Erythroblast (primary cell): Measurements from ENCODE around the gene SORT1.
"Not testable (repeated sequence)": the region's sequence is repeated elsewhere in the genome, so short reads cannot be mapped to it uniquely, and the experiment has no call there.

Experiments used
- DNase-seq, 2 experiments: peaks; one replicate each; lab custom pipeline; 2025; lab: John Stamatoyannopoulos, UW
- GATA1 ChIP-seq: IDR thresholded peaks from 2 replicates; pipeline ENCODE4 v1.6.1; 2011; ENCODE audit warnings: low read depth, mild to moderate bottlenecking, control low read depth, low read length, moderate library complexity
- POLR2A ChIP-seq: IDR thresholded peaks from 2 replicates; pipeline ENCODE4 v1.6.1; 2011; ENCODE audit warnings: mild to moderate bottlenecking, low read length

SORT1 gene

DNA sequence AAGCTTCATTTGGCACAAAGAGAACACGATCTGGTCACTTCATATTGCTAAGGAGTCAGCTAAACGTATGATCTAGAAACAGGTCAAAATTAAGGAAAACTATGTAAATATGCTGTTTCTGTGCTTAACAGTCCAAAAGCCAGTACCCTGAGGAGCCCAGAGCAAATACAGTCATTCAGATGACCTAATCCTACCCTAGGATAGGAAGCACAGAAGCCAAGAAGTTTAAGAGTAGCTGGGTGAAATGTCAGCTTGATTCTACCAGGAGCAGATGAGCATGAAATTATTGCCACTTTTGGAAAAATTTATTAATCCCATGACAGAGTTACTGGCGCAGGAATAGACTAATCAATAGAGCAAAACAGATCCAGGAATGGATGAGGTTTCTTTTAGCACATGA, 18.3 kb downstream of the SORT1 start:
- TF ChIP-seq GATA1 (no peak), POLR2A (no peak)
- no peak for DNase-seq

DNA sequence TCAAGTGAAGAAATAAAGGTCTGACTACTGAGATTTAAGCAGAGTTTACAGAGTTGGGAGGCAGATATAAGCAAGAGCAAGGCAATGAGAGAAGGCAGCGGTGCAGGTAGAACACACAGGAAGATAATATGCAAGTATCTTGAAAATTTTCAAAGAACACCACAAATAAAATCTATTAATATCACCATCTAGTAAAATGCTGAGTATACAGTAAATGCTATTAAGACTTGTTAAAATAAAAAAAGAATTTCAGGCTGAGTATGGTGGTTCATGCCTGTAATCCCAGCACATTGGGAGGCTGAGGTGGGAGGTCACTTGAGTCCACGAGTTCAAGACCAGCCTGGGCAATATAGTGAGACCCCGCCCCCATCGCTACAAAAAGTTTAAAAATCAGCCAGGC, 20.0 kb downstream of the SORT1 start:
- DNase-seq, result no peak
- TF ChIP-seq POLR2A (no peak), GATA1 (no peak)

DNA sequence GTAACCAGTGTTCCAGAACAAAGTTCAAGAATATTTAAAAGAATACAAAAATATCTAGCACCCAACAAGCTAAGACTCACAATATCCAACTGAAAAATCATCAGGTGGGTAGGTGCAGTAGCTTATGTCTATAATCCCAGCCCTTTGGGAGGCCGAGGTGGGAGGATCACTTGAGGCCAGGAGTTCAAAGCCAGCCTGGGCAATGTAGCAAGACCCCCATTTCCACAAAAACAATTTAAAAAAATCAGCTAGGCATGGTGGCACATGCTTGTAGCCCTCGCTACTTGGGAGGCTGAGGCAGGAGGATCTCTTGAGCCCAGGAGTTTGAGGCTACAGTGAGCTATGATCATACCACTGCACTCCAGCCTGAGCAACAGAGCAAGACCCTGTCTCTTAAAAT, 24.0 kb downstream of the SORT1 start:
- not testable (repeated sequence) for DNase-seq

DNA sequence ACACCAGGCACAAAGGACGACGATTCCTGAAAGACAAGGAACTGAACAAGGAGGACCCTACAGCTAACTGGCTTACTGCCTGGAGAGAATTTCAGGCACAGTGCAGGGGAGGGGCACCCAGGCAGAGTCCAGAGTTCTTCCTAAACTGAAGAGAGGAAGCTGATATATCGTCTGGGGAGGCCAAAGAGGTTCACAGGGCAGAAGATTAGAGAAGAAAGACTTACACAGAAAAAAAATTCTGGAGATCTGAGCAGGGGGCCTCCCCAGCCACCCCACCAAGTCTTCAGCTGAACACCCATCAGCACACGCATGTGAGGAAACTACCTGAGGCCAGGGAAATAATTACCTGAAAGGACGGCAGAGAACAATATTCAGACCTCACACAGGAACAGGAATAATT, 24.6 kb downstream of the SORT1 start:
- no peak for DNase-seq
- TF ChIP-seq GATA1, result no peak
- no peak for TF ChIP-seq POLR2A

DNA sequence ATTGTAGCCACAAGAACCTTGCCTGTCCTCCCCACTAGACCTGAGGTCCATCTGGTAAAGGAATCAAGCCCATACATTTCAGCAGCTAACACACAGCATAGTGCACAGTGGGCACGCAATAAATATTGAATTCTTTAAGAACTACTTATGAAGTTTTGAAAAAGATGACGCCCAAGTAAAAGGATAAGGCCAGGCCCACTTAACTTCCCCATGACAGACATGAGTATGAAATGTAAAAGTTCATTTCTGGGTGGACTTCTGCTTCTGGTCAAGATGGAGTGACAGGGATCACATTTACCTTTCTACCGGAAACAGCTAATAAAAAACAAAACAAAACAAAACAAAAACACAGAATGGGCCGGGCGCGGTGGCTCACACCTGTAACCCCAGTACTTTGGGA, 25.4 kb downstream of the SORT1 start:
- DNase-seq, result no peak
- TF ChIP-seq POLR2A, result no peak
- no peak for TF ChIP-seq GATA1

DNA sequence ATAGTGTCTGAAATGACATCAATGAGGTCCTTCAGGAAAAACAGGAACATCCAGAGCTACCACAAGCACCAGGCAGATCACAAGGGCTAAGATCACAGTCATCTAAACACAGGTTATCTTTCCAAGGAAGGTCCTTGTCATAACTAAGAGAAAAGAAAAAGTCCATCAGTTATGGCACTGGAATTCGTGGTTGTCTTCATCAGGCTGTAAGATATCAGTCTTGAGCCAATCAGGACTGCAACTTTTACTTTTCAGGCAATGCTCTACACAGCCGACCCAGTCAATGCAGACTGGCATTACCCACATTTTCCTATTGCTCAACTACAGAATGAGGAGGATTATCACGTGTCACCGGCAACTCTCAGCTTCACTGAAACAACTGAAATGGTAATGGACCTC, 26.4 kb downstream of the SORT1 start:
- no peak for DNase-seq
- TF ChIP-seq POLR2A (no peak), GATA1 (no peak)

DNA sequence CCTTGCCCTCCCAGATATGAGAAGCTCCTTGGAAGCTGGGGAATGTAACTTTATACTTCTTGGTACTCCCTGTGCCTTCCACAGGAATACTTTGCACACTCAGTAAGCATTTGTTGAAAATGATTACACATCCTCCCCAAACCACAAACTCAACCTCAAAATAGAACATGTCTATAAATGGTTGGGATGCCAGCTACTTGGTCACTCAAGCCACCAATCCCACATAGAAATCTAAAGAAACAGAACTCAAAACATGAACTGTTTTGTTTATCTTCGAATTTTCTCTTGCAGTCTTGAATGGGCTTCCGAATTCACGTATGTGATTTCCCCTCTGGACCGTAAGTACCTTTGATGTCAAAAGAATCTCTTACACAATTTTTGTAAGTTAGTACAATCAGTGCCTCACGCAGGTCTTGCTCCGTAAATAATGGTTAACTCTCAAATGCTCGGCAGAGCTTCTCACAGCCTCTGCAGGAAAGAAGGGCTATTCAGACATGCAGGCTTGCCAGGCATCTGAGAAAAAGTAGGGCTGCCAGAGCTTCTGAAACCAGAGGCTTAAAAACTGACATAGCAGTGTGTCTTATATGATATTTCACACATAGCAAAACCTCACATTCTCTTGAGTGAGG, 26.9 kb downstream of the SORT1 start:
- TF ChIP-seq GATA1 (no peak), POLR2A (no peak)
- no peak for DNase-seq

DNA sequence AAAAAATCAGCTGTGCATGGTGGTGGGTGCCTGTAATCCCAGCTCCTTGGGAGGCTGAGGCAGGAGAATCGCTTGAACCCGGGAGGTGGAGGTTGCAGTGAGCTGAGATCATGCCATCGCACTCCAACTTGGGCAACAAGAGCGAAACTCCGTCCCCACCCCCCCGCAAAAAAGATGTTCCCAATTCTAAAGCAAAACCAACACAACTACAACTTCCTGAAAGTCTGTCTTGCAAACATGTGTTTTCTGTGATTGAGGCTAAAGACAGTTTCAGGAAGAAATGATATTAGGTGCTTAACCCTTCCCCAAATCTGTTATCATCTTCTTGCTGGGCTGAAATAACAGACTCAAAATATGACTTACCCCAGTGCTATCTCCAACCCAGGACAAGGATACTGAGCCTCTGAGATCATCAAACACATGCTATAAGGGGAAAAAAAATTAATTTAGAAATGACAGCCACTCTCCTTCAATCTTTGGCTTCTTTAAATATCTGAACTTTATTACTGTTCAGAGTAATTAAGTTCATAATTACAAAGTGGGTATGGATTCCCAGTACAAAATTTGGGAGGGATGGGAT, 28.5 kb downstream of the SORT1 start:
- TF ChIP-seq POLR2A (no peak), GATA1 (no peak)
- DNase-seq, result no peak

DNA sequence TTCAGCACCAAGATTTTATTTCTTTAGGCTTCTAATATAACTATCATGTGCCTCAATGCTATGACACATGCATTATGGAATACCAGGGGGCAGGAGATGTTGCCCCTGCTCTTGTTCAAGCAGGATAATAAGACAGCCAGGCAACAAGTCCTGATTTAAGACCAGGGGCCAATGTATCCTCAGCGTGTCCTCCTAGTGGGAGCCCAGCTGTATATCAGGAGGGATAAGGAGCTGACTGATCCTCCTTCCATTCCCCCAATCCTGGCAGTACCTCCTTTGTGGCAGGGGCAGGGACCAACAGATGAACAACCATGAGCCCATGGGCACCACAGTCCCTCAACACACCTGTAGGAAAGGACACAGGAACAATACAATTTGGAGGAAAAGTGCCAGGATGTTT, 29.3 kb downstream of the SORT1 start:
- no peak for TF ChIP-seq GATA1
- no peak for TF ChIP-seq POLR2A
- no peak for DNase-seq

DNA sequence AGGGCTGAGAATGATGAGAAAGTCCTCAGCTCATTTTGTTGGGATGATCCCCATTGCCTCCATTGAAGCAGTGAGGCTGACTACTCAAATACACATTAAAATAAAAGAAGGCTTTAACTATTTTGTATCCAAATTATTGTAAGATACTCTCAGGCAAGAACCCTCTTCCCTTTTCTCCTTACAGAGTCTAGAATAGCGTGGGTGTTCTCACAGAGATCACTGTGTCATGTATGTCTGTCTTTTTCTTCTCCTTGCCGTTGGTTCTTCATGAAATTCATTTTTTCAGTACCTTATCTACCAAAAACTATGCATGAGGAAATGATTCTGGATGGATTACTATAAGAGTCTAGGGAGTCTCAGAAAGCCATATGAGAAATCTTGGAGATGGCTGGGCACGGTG, 30.1 kb downstream of the SORT1 start:
- no peak for TF ChIP-seq POLR2A
- TF ChIP-seq GATA1, result no peak
- DNase-seq, result no peak

DNA sequence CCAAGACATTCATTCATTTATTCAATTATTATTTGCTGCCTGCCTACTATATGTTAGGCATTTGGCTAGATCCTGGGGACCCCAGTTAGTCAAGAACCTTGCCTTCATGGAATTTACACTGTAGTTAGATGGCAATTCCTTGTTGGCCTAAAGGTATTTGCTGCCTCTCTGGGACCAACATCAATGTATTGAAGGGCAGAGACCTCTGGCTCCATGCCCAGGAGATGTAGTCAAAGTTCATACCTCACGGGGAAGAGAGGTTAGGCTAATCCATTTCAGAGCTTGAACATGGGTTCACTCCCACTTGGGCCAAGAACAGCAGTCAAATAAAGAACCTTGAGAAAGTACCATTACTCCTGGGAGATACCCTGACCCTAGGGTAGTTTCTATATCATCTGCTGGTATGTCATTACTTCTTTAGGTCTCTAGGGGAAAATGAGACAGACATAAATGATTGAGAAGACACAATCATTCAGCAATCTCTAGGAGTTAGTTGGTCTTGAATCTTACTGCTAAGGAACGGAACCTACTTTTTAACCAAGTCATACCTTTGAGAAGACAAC, 32.0 kb downstream of the SORT1 start:
- DNase-seq, result no peak
- no peak for TF ChIP-seq GATA1
- no peak for TF ChIP-seq POLR2A

DNA sequence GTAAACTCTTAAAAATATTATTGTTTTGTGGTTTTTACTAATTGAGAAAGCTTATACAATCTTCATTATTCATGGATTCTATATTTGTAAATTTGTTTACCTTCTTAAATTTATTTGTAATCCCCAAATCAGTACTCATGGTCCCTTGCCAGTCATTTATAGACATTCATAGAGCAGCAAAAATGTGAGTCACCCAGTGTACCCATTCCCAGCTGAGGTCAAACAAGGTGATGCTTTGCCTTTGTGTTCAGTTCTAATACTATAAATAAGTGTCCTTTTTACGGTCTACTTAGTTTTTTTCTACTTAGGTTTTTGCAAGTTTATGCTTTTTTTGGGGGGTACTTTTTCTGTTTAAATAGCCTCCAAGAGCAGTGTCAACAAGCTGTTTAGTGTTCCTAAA, 36.1 kb downstream of the SORT1 start:
- DNase-seq, result no peak
- TF ChIP-seq GATA1, result no peak
- no peak for TF ChIP-seq POLR2A

DNA sequence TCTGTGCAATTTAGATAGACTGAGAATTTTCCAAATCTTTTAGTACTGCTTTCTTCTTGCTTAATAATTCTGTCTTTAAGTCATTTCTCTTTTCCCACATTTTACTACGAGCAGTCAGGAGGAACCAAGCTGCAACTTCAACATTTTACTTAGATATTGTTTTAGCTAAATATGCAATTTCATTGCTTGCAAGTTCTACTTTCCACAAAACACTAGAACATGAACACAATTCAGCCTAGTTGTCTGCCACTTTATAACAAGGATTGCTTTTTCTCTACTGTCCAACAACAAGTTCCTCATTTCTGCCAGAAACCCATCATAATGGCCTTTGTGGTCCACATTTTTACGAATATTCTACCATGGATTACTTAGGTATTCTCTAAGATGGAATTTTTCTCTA, 36.6 kb downstream of the SORT1 start:
- no peak for DNase-seq
- TF ChIP-seq POLR2A (no peak), GATA1 (no peak)

DNA sequence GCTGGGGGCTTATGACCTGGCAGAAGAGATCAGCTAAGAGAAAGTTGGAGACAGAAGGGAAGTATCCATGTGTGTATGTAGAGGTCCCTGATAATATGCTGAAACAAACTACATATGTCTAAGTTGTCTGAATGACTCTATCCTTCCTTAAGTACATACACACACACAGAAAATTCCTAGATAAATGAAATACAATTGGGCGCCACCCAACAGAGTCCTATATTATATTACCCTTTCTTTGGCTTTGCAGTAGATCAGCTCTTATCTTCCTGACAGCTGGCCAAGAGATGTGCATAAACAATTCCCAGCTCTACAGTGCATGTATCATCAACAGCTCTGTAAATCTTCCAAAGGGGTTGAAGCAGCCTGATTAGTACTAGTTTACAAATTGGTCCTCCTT, 40.1 kb downstream of the SORT1 start:
- no peak for DNase-seq

DNA sequence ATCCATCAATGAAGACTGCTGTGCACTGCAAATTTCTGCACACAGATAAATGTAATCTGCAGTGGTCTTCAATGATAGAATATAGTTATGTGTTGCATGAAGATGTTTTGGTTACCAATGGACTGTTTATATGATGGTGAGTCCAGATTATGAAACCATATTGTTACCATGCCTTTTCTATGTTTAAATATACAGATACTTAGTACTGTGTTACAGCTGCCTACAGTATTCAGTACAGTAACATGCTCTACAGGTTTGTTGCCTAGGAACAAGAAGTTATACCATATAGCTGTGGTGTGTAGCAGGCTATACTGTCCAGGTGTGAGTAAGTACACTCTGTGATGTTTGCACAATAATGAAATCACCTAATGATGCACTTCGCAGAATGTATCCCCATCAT, 40.8 kb downstream of the SORT1 start:
- DNase-seq, result no peak

More for the DNA sequence above, 40.1 kb downstream of the SORT1 start:
- TF ChIP-seq GATA1 (no peak), POLR2A (no peak)

More for the DNA sequence above, 40.8 kb downstream of the SORT1 start:
- TF ChIP-seq GATA1, result no peak
- no peak for TF ChIP-seq POLR2A
